HCT116 (cell line): ENCODE data around the gene NTSR1. TPM values are rescaled to one million over a fixed set of nuclear protein-coding genes. Genes with fewer than 3 reads are reported as not detected.
A peak's percentile ranks its signal among the peaks of the same experiment; 100 is the strongest.

ENCODE experiments used
- ATAC-seq: fragments of 200-7000 bp; cut with Tn5 transposase; 2 replicates; pipeline ENCODE4 v1.9.1; 2020; ENCODE audit warnings: mild to moderate bottlenecking, moderate library complexity
- BruUV-seq: library from RNA; stranded (reverse); fragments of 400-500 nt; replicated peaks from 2 replicates; lab custom pipeline; 2021; lab: Mats Ljungman, UMichigan
- CTCF ChIA-PET: fragments of 300-600 bp; sonication (Branson Sonifier 250); formaldehyde crosslinking; loops from one replicate; lab custom pipeline; 2021; ENCODE audit warnings: antibody characterized with exemption; lab: Charles Lee
- POLR2A ChIA-PET: fragments of 300-600, 350-600 bp; sonication (Branson Sonifier 250); formaldehyde crosslinking; loops from one replicate; lab custom pipeline; 2021; ENCODE audit warnings: antibody characterized with exemption; lab: Charles Lee
- RAD21 ChIA-PET, 2 experiments: fragments of 300-600 bp; sonication (Branson Sonifier 250); formaldehyde crosslinking; loops; one replicate each; lab custom pipeline; 2023; ENCODE audit warnings: low total read pairs in 2 of 2; ENCODE audit not compliant: uncharacterized antibody in 2 of 2, unreplicated experiment in 2 of 2, low non-redundant PET in 1 of 2; lab: Charles Lee
- DNase-seq: peaks from one replicate; pipeline ENCODE4 v3.0.0-alpha.2; 2010; ENCODE audit warnings: low read depth, low spot score
- H2AFZ ChIP-seq: fragments of 200-600 bp; shearing (Covaris generic), sonication (generic); 2 replicates; pipeline ENCODE4 v1.6.1; 2017; ENCODE audit warnings: low read depth, mixed run types, mixed read lengths, antibody characterized with exemption, low read length; ENCODE audit not compliant: poor library complexity, severe bottlenecking
- H3K27ac ChIP-seq: 2 replicates; pipeline ENCODE4 v1.5.1; 2012; ENCODE audit warnings: low read depth, low read length
- H3K27me3 ChIP-seq: fragments of 200-600 bp; sonication (generic); 2 replicates; pipeline ENCODE4 v1.6.1; 2016; ENCODE audit warnings: mixed run types, low read length, mixed read lengths; ENCODE audit not compliant: insufficient read depth
- H3K36me3 ChIP-seq, 2 experiments: fragments of 200-500 bp in 1 of 2; fragments of 200-600 bp in 1 of 2; sonication (Bioruptor generic) in 1 of 2; sonication (generic) in 1 of 2; 2 replicates each; pipeline versions ENCODE4 v1.5.1 to v1.6.1; 2014 to 2016; ENCODE audit warnings: low read length in 2 of 2, inconsistent platforms in 1 of 2, mixed read lengths in 1 of 2, mixed run types in 1 of 2; ENCODE audit not compliant: insufficient read depth in 2 of 2, control insufficient read depth in 1 of 2
- H3K4me1 ChIP-seq, 2 experiments: fragments of 200-600 bp in 1 of 2; sonication (generic) in 1 of 2; 2 replicates each; pipeline versions ENCODE4 v1.5.1 to v1.6.1; 2012 to 2017; ENCODE audit warnings: low read length in 2 of 2, inconsistent platforms in 1 of 2, mild to moderate bottlenecking in 1 of 2, mixed read lengths in 1 of 2, mixed run types in 1 of 2, moderate library complexity in 1 of 2; ENCODE audit not compliant: insufficient read depth in 2 of 2, control insufficient read depth in 1 of 2
- H3K4me2 ChIP-seq: fragments of 200-600 bp; sonication (generic); 2 replicates; pipeline ENCODE4 v1.6.1; 2017; ENCODE audit warnings: mixed run types, low read length, mixed read lengths
- H3K4me3 ChIP-seq, 2 experiments: fragments of 200-600 bp in 1 of 2; sonication (generic) in 1 of 2; replicated peaks in 1 of 2; 2 replicates each; pipeline ENCODE4 v1.5.1; 2011 to 2016; ENCODE audit warnings: low read length in 2 of 2, control low read depth in 1 of 2, low read depth in 1 of 2, mild to moderate bottlenecking in 1 of 2, mixed read lengths in 1 of 2, mixed run types in 1 of 2
- H3K79me2 ChIP-seq: fragments of 200-600 bp; sonication (generic); 2 replicates; pipeline ENCODE4 v1.6.1; 2017; ENCODE audit warnings: mild to moderate bottlenecking, mixed run types, low read length, moderate library complexity, mixed read lengths; ENCODE audit not compliant: insufficient read depth
- H3K9ac ChIP-seq: fragments of 200-600 bp; sonication (generic); 2 replicates; pipeline ENCODE4 v1.6.1; 2016; ENCODE audit warnings: low read length, mixed read lengths
- H3K9me2 ChIP-seq: fragments of 200-600 bp; sonication (generic), shearing (Covaris generic); 2 replicates; pipeline ENCODE4 v1.6.1; 2017; ENCODE audit warnings: mixed run types, mild to moderate bottlenecking, moderate library complexity; ENCODE audit not compliant: insufficient read depth
- H3K9me3 ChIP-seq, 2 experiments: fragments of 200-500 bp in 1 of 2; fragments of 200-600 bp in 1 of 2; sonication (Bioruptor generic) in 1 of 2; sonication (generic) in 1 of 2; 2 replicates each; pipeline ENCODE4 v1.6.1; 2014 to 2017; ENCODE audit warnings: low read length in 2 of 2, mixed read lengths in 2 of 2, inconsistent platforms in 1 of 2, low read depth in 1 of 2, mild to moderate bottlenecking in 1 of 2, mixed run types in 1 of 2, moderate library complexity in 1 of 2; ENCODE audit not compliant: control insufficient read depth in 1 of 2, insufficient read depth in 1 of 2
- H4K20me1 ChIP-seq: fragments of 200-600 bp; sonication (generic), shearing (Covaris generic); 2 replicates; pipeline ENCODE4 v1.6.1; 2017; ENCODE audit warnings: mixed run types, mild to moderate bottlenecking, moderate library complexity; ENCODE audit not compliant: insufficient read depth
- ATF3 ChIP-seq: IDR thresholded peaks from 2 replicates; pipeline ENCODE4 v1.6.1; 2012
- CBX3 ChIP-seq: IDR thresholded peaks from 2 replicates; pipeline ENCODE4 v1.6.1; 2012; ENCODE audit warnings: low read depth
- CTCF ChIP-seq, 3 experiments: fragments of 200-600 bp in 1 of 3; sonication (generic) in 1 of 3; IDR thresholded peaks in 2 of 3; conservative IDR thresholded peaks in 1 of 3; 2 replicates each; pipeline ENCODE4 v1.5.1; 2012 to 2017; ENCODE audit warnings: low read depth in 2 of 3, low read length in 2 of 3, antibody characterized with exemption in 1 of 3, borderline replicate concordance in 1 of 3, control low read depth in 1 of 3, mild to moderate bottlenecking in 1 of 3, mixed read lengths in 1 of 3, mixed run types in 1 of 3, moderate library complexity in 1 of 3; ENCODE audit not compliant: insufficient read depth in 1 of 3
- EGR1 ChIP-seq: IDR thresholded peaks from 2 replicates; pipeline ENCODE4 v1.6.1; 2012; ENCODE audit warnings: low read depth
- ELF1 ChIP-seq: IDR thresholded peaks from 2 replicates; pipeline ENCODE4 v1.6.1; 2012; ENCODE audit warnings: low read depth, borderline replicate concordance
- EZH2phosphoT487 ChIP-seq: fragments of 200-600 bp; IDR thresholded peaks from 2 replicates; pipeline ENCODE4 v1.6.1; 2018; ENCODE audit warnings: antibody characterized with exemption, borderline replicate concordance
- JUND ChIP-seq: IDR thresholded peaks from 2 replicates; pipeline ENCODE4 v1.6.1; 2012
- MAX ChIP-seq: IDR thresholded peaks from 2 replicates; pipeline ENCODE4 v1.6.1; 2012
- POLR2A ChIP-seq: IDR thresholded peaks from 2 replicates; pipeline ENCODE4 v1.7.0; 2011; ENCODE audit warnings: borderline replicate concordance; ENCODE audit not compliant: insufficient read depth, insufficient read length; ENCODE audit errors: extremely low read depth
- POLR2AphosphoS5 ChIP-seq: IDR thresholded peaks from 2 replicates; pipeline ENCODE4 v1.6.1; 2011; ENCODE audit warnings: mild to moderate bottlenecking, low read depth, low read length, moderate library complexity
- REST ChIP-seq: IDR thresholded peaks from 2 replicates; pipeline ENCODE4 v1.6.1; 2012; ENCODE audit warnings: low read depth
- SIN3A ChIP-seq: IDR thresholded peaks from 2 replicates; pipeline ENCODE4 v1.6.1; 2012; ENCODE audit warnings: low read depth
- ZNF274 ChIP-seq: fragments of 200-500 bp; sonication (Bioruptor generic); IDR thresholded peaks from 2 replicates; pipeline ENCODE4 v1.6.1; 2014; ENCODE audit warnings: mild to moderate bottlenecking, low read depth, low read length, inconsistent platforms
- intact Hi-C: fragments of 100-400 bp; cut with micrococcal nuclease; formaldehyde crosslinking; loops from 2 replicates; pipeline ENCODE4 v1.10.0; 2022
- total RNA-seq: library from RNA; stranded (reverse); gene quantifications from one replicate; pipeline ENCODE4 v1.2.1, GENCODE V29; 2021; ENCODE audit not compliant: unreplicated experiment

NTSR1 gene
- total RNA-seq, 1 experiment from 2014 or later, result 187 TPM

- H3K9ac ChIP-seq, result no peak overlapping the region
- H4K20me1 ChIP-seq, result peaks cover 13% of the 10 kb centered on the region; the same call in 1 of the 2 replicates
- peaks cover 72% of the 10 kb centered on the region for H3K79me2 ChIP-seq
- H2AFZ ChIP-seq, result no peak overlapping the region
- no peak for TF ChIP-seq REST
- no peak for TF ChIP-seq POLR2AphosphoS5
- TF ChIP-seq ELF1, result no peak
- TF ChIP-seq CBX3, result no peak
- no peak for TF ChIP-seq CTCF (IDR thresholded peaks at IDR 0.05 in 2 of 3, conservative IDR thresholded peaks at IDR 0.05 in 1 of 3; ENCODE audit: borderline replicate concordance in 1 of 3, insufficient read depth in 1 of 3, low read depth in 2 of 3, low read length in 2 of 3)
- TF ChIP-seq MAX, result no peak
- TF ChIP-seq EZH2phosphoT487, result no peak
- TF ChIP-seq ATF3, result no peak
- no peak for TF ChIP-seq JUND
- no peak for TF ChIP-seq POLR2A
- TF ChIP-seq ZNF274, result no peak
- no peak for TF ChIP-seq SIN3A
- no peak for TF ChIP-seq EGR1
- TF ChIP-seq, all 23 proteins: peak for 0
- H3K27me3 ChIP-seq, result no peaks in the 10 kb centered on the region
- intact Hi-C loops, result no loop called here
- RAD21 ChIA-PET, result no interaction called here
- POLR2A ChIA-PET, result no interaction called here
- no peaks in the 10 kb centered on the region for H3K9me3 ChIP-seq
- BruUV-seq, result no TSS peak
- peak overlapping the region; percentile 34; the same call in 1 of the 2 replicates for H3K27ac ChIP-seq
- CTCF ChIA-PET, result no interaction called here
- DNase-seq, result no peak
- peaks cover 16 to 36% of the 10 kb centered on the region in 2 experiments; a peak in 2 of 4 replicates for H3K36me3 ChIP-seq
- peaks cover 0 to 24% of the 10 kb centered on the region in 2 experiments; a peak in 1 of 4 replicates for H3K4me1 ChIP-seq
- no peak overlapping the region for H3K4me2 ChIP-seq
- no peak for ATAC-seq
- no peaks in the 10 kb centered on the region for H3K9me2 ChIP-seq
- H3K4me3 ChIP-seq, result no peak overlapping the region
These were observed 44.2 kb downstream of the NTSR1 start for GRCh38 chr20:62752671-62753501.
